HEK293 (cell line): ENCODE results near the gene ZNF624.

Experiments used
- CTCF ChIA-PET: fragments of 350-600 bp; formaldehyde crosslinking; extraction: SDS; loops from one replicate; lab custom pipeline; 2021; ENCODE audit warnings: antibody characterized with exemption; lab: Yijun Ruan, JAX
- POLR2A ChIA-PET: fragments of 300-600 bp; formaldehyde crosslinking; extraction: SDS; loops from one replicate; lab custom pipeline; 2020; ENCODE audit warnings: antibody characterized with exemption, inconsistent platforms; lab: Yijun Ruan, JAX
- H3K27ac ChIP-seq: fragments of 200-500 bp; sonication (Bioruptor generic); 2 replicates; pipeline ENCODE4 v1.5.1; 2014; ENCODE audit warnings: low read depth, low read length, control low read depth, inconsistent platforms; ENCODE audit errors: extremely low read depth
- H3K36me3 ChIP-seq, 2 experiments: fragments of 200-500 bp in 1 of 2; sonication (Bioruptor generic) in 1 of 2; 1 replicate in 1 of 2; 2 replicates in 1 of 2; pipeline ENCODE4 v1.5.1; 2014 to 2017; ENCODE audit warnings: inconsistent platforms in 2 of 2, low read length in 2 of 2; ENCODE audit not compliant: control insufficient read depth in 2 of 2, insufficient read depth in 1 of 2
- H3K4me1 ChIP-seq: fragments of 200-500 bp; sonication (Bioruptor generic); 2 replicates; pipeline ENCODE4 v1.5.1; 2014; ENCODE audit warnings: mild to moderate bottlenecking, low read length, inconsistent platforms; ENCODE audit not compliant: control insufficient read depth, insufficient read depth
- H3K4me3 ChIP-seq: 2 replicates; pipeline ENCODE4 v1.5.1; 2011; ENCODE audit warnings: low read depth, mild to moderate bottlenecking, control low read depth, low read length, moderate library complexity
- H3K9me3 ChIP-seq: fragments of 200-500 bp; sonication (Bioruptor generic); 2 replicates; pipeline ENCODE4 v1.5.1; 2014; ENCODE audit warnings: low read depth, low read length, inconsistent platforms; ENCODE audit not compliant: control insufficient read depth, insufficient read depth
- ATF2 ChIP-seq: fragments of 450-650 bp; formaldehyde crosslinking; IDR thresholded peaks from 2 replicates; pipeline ENCODE4 v1.5.1; 2016; ENCODE audit warnings: missing biosample characterization, missing genetic modification characterization, low read depth
- KLF1 ChIP-seq: fragments of 450-650 bp; formaldehyde crosslinking; IDR thresholded peaks from 2 replicates; pipeline ENCODE4 v1.5.1; 2016; ENCODE audit warnings: missing biosample characterization, missing genetic modification characterization
- KLF7 ChIP-seq: fragments of 450-650 bp; formaldehyde crosslinking; IDR thresholded peaks from 2 replicates; pipeline ENCODE4 v1.5.1; 2016; ENCODE audit warnings: missing biosample characterization, missing genetic modification characterization, borderline replicate concordance
- ZNF133 ChIP-seq: fragments of 450-650 bp; formaldehyde crosslinking; IDR thresholded peaks from 2 replicates; pipeline ENCODE4 v1.5.1; 2016; ENCODE audit warnings: missing biosample characterization, missing genetic modification characterization
- ZNF155 ChIP-seq: fragments of 450-650 bp; formaldehyde crosslinking; IDR thresholded peaks from 2 replicates; pipeline ENCODE4 v1.5.1; 2016; ENCODE audit warnings: missing biosample characterization, missing genetic modification characterization
- ZNF221 ChIP-seq: fragments of 450-650 bp; formaldehyde crosslinking; IDR thresholded peaks from 2 replicates; pipeline ENCODE4 v1.5.1; 2017; ENCODE audit warnings: missing biosample characterization, missing genetic modification characterization, borderline replicate concordance
- ZNF274 ChIP-seq, 2 experiments: fragments of 200-500 bp in 1 of 2; fragments of 450-650 bp in 1 of 2; sonication (Bioruptor generic) in 1 of 2; formaldehyde crosslinking in 1 of 2; IDR thresholded peaks; 2 replicates each; pipeline versions ENCODE4 v1.5.1 to v1.6.1; 2014 to 2016; ENCODE audit warnings: borderline replicate concordance in 1 of 2, inconsistent platforms in 1 of 2, low read length in 1 of 2, missing biosample characterization in 1 of 2, missing genetic modification characterization in 1 of 2
- ZNF335 ChIP-seq: fragments of 450-650 bp; formaldehyde crosslinking; conservative IDR thresholded peaks from 2 replicates; pipeline ENCODE4 v1.5.1; 2016; ENCODE audit warnings: missing biosample characterization, missing genetic modification characterization
- ZNF398 ChIP-seq: fragments of 450-650 bp; formaldehyde crosslinking; IDR thresholded peaks from 2 replicates; pipeline ENCODE4 v1.5.1; 2017; ENCODE audit warnings: missing biosample characterization, missing genetic modification characterization
- ZNF416 ChIP-seq: fragments of 450-650 bp; formaldehyde crosslinking; IDR thresholded peaks from 2 replicates; pipeline ENCODE4 v1.5.1; 2016; ENCODE audit warnings: missing biosample characterization, missing genetic modification characterization
- ZNF433 ChIP-seq: fragments of 450-650 bp; formaldehyde crosslinking; IDR thresholded peaks from 2 replicates; pipeline ENCODE4 v1.5.1; 2016; ENCODE audit warnings: missing biosample characterization, missing genetic modification characterization, low read depth
- ZNF513 ChIP-seq: fragments of 450-650 bp; IDR thresholded peaks from 2 replicates; pipeline ENCODE4 v1.5.1; 2018; ENCODE audit warnings: missing biosample characterization, missing genetic modification characterization
- ZNF521 ChIP-seq: fragments of 450-650 bp; formaldehyde crosslinking; IDR thresholded peaks from 2 replicates; pipeline ENCODE4 v1.5.1; 2017; ENCODE audit warnings: missing biosample characterization, mild to moderate bottlenecking, missing genetic modification characterization
- ZNF548 ChIP-seq: fragments of 450-650 bp; formaldehyde crosslinking; IDR thresholded peaks from 2 replicates; pipeline ENCODE4 v1.5.1; 2016; ENCODE audit warnings: missing biosample characterization, missing genetic modification characterization
- ZNF585B ChIP-seq: fragments of 450-650 bp; formaldehyde crosslinking; IDR thresholded peaks from 2 replicates; pipeline ENCODE4 v1.5.1; 2016; ENCODE audit warnings: missing biosample characterization, missing genetic modification characterization
- ZNF600 ChIP-seq: fragments of 450-650 bp; formaldehyde crosslinking; IDR thresholded peaks from 2 replicates; pipeline ENCODE4 v1.5.1; 2016; ENCODE audit warnings: missing biosample characterization, missing genetic modification characterization
- ZNF621 ChIP-seq: fragments of 450-650 bp; formaldehyde crosslinking; IDR thresholded peaks from 2 replicates; pipeline ENCODE4 v1.5.1; 2017; ENCODE audit warnings: missing biosample characterization, missing genetic modification characterization
- ZNF677 ChIP-seq: fragments of 450-650 bp; IDR thresholded peaks from 2 replicates; pipeline ENCODE4 v1.5.0; 2018; ENCODE audit warnings: missing biosample characterization, mild to moderate bottlenecking, missing genetic modification characterization, moderate library complexity
- ZNF747 ChIP-seq: fragments of 450-650 bp; formaldehyde crosslinking; IDR thresholded peaks from 2 replicates; pipeline ENCODE4 v1.5.1; 2016; ENCODE audit warnings: missing biosample characterization, missing genetic modification characterization
- ZNF768 ChIP-seq: fragments of 450-650 bp; formaldehyde crosslinking; IDR thresholded peaks from 2 replicates; pipeline ENCODE4 v1.5.1; 2018; ENCODE audit warnings: missing biosample characterization, mild to moderate bottlenecking, missing genetic modification characterization
- ZNF777 ChIP-seq: fragments of 450-650 bp; formaldehyde crosslinking; IDR thresholded peaks from 2 replicates; pipeline ENCODE4 v1.5.1; 2017; ENCODE audit warnings: missing biosample characterization, missing genetic modification characterization, borderline replicate concordance
- ZSCAN16 ChIP-seq: fragments of 450-650 bp; formaldehyde crosslinking; IDR thresholded peaks from 2 replicates; pipeline ENCODE4 v1.5.1; 2016; ENCODE audit warnings: missing biosample characterization, missing genetic modification characterization
- TF ChIP-seq, protein P1 (sequence below): fragments of 450-650 bp; formaldehyde crosslinking; IDR thresholded peaks from 2 replicates; pipeline ENCODE4 v1.5.1; 2016; ENCODE audit warnings: missing biosample characterization, missing genetic modification characterization
- TF ChIP-seq, protein P2 (sequence below): fragments of 450-650 bp; formaldehyde crosslinking; IDR thresholded peaks from 2 replicates; pipeline ENCODE4 v1.5.1; 2016; ENCODE audit warnings: missing biosample characterization, missing genetic modification characterization
- TF ChIP-seq, protein P3 (sequence below): fragments of 450-650 bp; formaldehyde crosslinking; IDR thresholded peaks from 2 replicates; pipeline ENCODE4 v1.5.1; 2016; ENCODE audit warnings: missing biosample characterization, missing genetic modification characterization

ZNF624 gene

DNA sequence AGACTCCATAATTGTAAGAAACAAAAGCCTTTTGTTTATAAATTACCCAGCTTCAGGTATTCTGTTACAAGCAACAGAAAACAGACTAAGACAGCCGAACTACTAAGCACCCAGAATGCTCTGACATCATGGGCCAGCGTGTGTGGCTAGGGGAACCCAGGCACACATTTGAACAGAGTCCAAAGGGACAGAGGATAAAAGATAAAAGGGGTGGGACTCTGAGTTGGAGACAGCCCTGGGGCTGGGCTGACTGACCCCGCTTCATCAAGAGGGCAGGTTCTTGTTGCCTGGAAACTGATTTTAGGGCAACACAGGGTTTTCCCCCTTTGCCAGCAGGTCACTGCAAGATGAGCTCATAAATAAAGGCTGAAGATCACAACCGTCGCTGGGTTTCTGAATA, 54.1 kb downstream of the ZNF624 start:
- TF ChIP-seq ZNF513 (tag by site-specific recombination), result no peak
- TF ChIP-seq ZNF548 (tag by site-specific recombination), result no peak
- TF ChIP-seq, protein P1, sequence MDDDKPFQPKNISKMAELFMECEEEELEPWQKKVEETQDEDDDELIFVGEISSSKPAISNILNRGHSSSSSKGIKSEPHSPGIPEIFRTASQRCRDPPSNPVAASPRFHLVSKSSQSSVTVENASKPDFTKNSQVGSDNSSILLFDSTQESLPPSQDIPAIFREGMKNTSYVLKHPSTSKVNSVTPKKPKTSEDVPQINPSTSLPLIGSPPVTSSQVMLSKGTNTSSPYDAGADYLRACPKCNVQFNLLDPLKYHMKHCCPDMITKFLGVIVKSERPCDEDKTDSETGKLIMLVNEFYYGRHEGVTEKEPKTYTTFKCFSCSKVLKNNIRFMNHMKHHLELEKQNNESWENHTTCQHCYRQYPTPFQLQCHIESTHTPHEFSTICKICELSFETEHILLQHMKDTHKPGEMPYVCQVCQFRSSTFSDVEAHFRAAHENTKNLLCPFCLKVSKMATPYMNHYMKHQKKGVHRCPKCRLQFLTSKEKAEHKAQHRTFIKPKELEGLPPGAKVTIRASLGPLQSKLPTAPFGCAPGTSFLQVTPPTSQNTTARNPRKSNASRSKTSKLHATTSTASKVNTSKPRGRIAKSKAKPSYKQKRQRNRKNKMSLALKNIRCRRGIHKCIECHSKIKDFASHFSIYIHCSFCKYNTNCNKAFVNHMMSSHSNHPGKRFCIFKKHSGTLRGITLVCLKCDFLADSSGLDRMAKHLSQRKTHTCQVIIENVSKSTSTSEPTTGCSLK, result no peak
- no peak for TF ChIP-seq ZNF747 (tag by site-specific recombination)
- no peak for TF ChIP-seq ZNF777
- TF ChIP-seq ZNF155 (tag by site-specific recombination), result no peak
- TF ChIP-seq ZNF600 (tag by site-specific recombination), result no peak
- no peak for TF ChIP-seq KLF7 (tag by site-specific recombination)
- no peak for TF ChIP-seq ZNF133 (tag by site-specific recombination)
- no peak for TF ChIP-seq ZNF521 (tag by site-specific recombination)
- TF ChIP-seq ZNF621, result no peak
- TF ChIP-seq ZSCAN16 (tag by site-specific recombination), result no peak
- TF ChIP-seq ZNF335 (tag by site-specific recombination), result no peak
- no peak overlapping the region for H3K27ac ChIP-seq
- no peaks in the 10 kb centered on the region for H3K4me1 ChIP-seq
- H3K9me3 ChIP-seq, result peaks cover 3% of the 10 kb centered on the region; the same call in 1 of the 2 replicates
- CTCF ChIA-PET, result interaction anchor here (0.9 kb wide), 1 partner anchor 10 kb away, joined by 7 read pairs; no protein-coding TSS in a partner anchor
- no peaks in the 10 kb centered on the region for H3K36me3 ChIP-seq
- POLR2A ChIA-PET, result no interaction called here
- H3K4me3 ChIP-seq, result no peak overlapping the region

DNA sequence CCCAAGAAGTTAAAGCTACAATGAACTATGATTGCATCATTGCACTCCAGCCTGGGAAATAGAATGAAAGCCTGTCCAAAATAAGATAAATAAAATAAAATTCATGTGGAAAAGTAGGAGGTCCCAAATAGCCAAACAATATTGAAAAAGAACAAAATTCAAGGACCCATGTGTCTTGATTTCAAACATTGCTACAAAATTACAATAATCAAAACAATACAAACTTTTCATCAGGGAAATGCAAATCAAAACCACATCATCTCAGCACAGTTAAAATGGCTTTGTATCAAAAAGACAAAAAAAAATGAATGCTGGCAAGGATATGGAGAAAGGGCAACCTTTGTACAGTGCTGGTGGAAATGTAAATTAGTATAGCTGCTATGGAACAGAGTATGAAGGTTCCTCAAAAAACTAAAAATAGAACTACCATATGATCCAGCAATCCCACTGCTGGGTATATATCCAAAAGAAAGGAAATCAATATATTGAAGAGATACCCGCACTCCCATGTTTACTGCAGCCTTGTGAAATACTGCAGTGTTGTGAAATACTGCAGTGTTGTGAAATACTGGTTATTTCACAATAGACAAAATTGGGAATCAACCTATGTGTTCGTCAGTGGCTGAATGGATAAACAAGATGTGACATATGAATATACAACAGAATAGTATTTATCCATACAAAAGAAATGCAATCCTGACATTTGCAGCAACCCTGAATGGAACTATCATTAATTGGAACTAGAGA, 60.1 kb downstream of the ZNF624 start:
- Histone ChIP-seq H3K36me3 (no peaks in the 10 kb centered on the region), H3K27ac (no peak overlapping the region), H3K4me1 (no peaks in the 10 kb centered on the region), H3K9me3 (no peaks in the 10 kb centered on the region), H3K4me3 (no peak overlapping the region)
- ChIA-PET POLR2A (no interaction called here), CTCF (interaction anchor here (0.6 to 1.0 kb wide), 3 partner anchors 8 to 12 kb away, joined by 3 to 4 read pairs (median 3); no protein-coding TSS in a partner anchor)
- TF ChIP-seq ZNF433 (tag by site-specific recombination), result no peak
- TF ChIP-seq, protein P2, sequence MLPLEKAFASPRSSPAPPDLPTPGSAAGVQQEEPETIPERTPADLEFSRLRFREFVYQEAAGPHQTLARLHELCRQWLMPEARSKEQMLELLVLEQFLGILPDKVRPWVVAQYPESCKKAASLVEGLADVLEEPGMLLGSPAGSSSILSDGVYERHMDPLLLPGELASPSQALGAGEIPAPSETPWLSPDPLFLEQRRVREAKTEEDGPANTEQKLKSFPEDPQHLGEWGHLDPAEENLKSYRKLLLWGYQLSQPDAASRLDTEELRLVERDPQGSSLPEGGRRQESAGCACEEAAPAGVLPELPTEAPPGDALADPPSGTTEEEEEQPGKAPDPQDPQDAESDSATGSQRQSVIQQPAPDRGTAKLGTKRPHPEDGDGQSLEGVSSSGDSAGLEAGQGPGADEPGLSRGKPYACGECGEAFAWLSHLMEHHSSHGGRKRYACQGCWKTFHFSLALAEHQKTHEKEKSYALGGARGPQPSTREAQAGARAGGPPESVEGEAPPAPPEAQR (tag by site-specific recombination), result no peak
- TF ChIP-seq ZNF677 (tag by site-specific recombination), result no peak
- TF ChIP-seq KLF1 (tag by site-specific recombination), result no peak
- TF ChIP-seq ATF2 (tag by site-specific recombination), result no peak
- no peak for TF ChIP-seq ZNF416
- TF ChIP-seq ZNF274 (IDR thresholded peaks at IDR 0.05; ENCODE audit: low read length), result no peak
- TF ChIP-seq ZNF274 (tag by site-specific recombination; IDR thresholded peaks at IDR 0.05; ENCODE audit: borderline replicate concordance), result no peak
- no peak for TF ChIP-seq ZNF768 (tag by site-specific recombination)
- no peak for TF ChIP-seq ZNF221 (tag by site-specific recombination)
- TF ChIP-seq, protein P3, sequence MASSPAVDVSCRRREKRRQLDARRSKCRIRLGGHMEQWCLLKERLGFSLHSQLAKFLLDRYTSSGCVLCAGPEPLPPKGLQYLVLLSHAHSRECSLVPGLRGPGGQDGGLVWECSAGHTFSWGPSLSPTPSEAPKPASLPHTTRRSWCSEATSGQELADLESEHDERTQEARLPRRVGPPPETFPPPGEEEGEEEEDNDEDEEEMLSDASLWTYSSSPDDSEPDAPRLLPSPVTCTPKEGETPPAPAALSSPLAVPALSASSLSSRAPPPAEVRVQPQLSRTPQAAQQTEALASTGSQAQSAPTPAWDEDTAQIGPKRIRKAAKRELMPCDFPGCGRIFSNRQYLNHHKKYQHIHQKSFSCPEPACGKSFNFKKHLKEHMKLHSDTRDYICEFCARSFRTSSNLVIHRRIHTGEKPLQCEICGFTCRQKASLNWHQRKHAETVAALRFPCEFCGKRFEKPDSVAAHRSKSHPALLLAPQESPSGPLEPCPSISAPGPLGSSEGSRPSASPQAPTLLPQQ (tag by site-specific recombination), result no peak
- TF ChIP-seq ZNF585B (tag by site-specific recombination), result no peak
- TF ChIP-seq ZNF398 (tag by site-specific recombination), result no peak
